Endothelial cell of umbilical vein (primary cell): ENCODE results near the gene TFDP1.

ENCODE experiments used
- CTCF ChIP-seq, 2 donors: IDR thresholded peaks; 1 replicate in 1 of 2; 2 replicates in 1 of 2; pipeline ENCODE4 v1.5.1; 2011; ENCODE audit warnings: low read length in 2 of 2, mild to moderate bottlenecking in 2 of 2, moderate library complexity in 2 of 2, control low read depth in 1 of 2, inconsistent platforms in 1 of 2, low read depth in 1 of 2; ENCODE audit not compliant: insufficient read depth in 1 of 2; ENCODE audit errors: extremely low read depth in 1 of 2
- MYC ChIP-seq: IDR thresholded peaks from one replicate; pipeline ENCODE4 v1.6.1; 2011; ENCODE audit warnings: mild to moderate bottlenecking, low read depth, low read length
- POLR2AphosphoS5 ChIP-seq: IDR thresholded peaks from 2 replicates; pipeline ENCODE4 v1.6.1; 2012; ENCODE audit warnings: low read depth, mild to moderate bottlenecking, control low read depth, low read length, moderate library complexity; ENCODE audit not compliant: insufficient read depth

- TF ChIP-seq POLR2AphosphoS5 (no peak), CTCF (IDR thresholded peaks at IDR 0.05; ENCODE audit: extremely low read depth in 1 of 2, insufficient read depth in 1 of 2, low read depth in 1 of 2, low read length in 2 of 2) (no peak), MYC (no peak)
These were observed 24.5 kb downstream of the TFDP1 start for GRCh38 chr13:113608967-113609533.
